Measurements from ENCODE around the gene IL18RAP. TPM values are rescaled to one million over a fixed set of nuclear protein-coding genes. Genes with fewer than 3 reads are reported as not detected.

Gene IL18RAP
- total RNA-seq, 1 donor from 2014 or later = 4.9 TPM

DNA sequence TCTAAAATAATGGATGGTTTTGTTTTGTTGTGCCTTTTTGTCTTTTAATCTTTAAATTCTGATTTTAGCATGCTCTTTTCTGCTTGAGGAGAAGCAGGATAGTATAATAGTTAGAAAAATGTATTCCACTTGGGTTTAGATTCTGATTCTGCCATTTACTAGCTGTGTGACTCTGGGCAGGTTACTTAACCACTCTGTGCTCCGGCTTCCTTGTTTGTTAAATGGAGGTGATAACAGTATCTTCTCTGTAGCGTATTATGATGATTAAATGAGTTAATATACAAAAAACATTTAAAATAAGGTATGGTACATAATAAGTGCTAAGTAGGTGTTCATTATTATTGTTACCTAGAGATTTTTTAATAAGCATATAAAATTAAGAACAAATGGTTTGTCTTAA, 26.9 kb upstream of the IL18RAP start:
- DNase-seq (no peak), ATAC-seq (no peak)
- Histone ChIP-seq H3K4me3 (no peak overlapping the region), H3K27me3 (no peaks in the 10 kb centered on the region), H3K36me3 (no peaks in the 10 kb centered on the region), H3K4me1 (no peaks in the 10 kb centered on the region), H3K9me3 (no peaks in the 10 kb centered on the region), H3K27ac (no peak overlapping the region)
- TF ChIP-seq, protein P1, sequence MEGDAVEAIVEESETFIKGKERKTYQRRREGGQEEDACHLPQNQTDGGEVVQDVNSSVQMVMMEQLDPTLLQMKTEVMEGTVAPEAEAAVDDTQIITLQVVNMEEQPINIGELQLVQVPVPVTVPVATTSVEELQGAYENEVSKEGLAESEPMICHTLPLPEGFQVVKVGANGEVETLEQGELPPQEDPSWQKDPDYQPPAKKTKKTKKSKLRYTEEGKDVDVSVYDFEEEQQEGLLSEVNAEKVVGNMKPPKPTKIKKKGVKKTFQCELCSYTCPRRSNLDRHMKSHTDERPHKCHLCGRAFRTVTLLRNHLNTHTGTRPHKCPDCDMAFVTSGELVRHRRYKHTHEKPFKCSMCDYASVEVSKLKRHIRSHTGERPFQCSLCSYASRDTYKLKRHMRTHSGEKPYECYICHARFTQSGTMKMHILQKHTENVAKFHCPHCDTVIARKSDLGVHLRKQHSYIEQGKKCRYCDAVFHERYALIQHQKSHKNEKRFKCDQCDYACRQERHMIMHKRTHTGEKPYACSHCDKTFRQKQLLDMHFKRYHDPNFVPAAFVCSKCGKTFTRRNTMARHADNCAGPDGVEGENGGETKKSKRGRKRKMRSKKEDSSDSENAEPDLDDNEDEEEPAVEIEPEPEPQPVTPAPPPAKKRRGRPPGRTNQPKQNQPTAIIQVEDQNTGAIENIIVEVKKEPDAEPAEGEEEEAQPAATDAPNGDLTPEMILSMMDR (IDR thresholded peaks at IDR 0.05) = no peak
- intact Hi-C loops (cut with DNase I) = no loop called here

DNA sequence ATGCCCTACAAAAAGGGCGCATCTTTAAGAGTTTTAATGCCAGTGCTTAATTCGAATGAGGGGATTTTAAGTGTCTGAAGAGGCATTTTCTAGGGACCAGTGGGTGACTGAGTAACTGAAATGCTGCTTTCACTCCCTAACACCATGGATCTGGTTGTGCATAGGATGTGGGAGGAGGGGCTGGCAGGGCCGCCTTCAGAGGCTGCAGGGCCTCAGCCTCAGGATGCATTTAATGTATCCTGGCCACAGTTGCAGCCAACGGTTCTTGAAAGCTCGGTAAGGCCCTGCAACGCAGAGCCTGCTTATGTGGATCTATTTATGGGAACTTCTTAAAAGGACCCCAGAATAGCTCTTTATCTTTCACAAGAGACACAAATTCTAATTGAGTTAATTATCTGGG, 25.8 kb upstream of the IL18RAP start:
- ATAC-seq (no peak), DNase-seq (no peak)
- no peak overlapping the region for H3K4me3 ChIP-seq
- H3K4me1 ChIP-seq = no peaks in the 10 kb centered on the region
- H3K27ac ChIP-seq = no peak overlapping the region
- no peaks in the 10 kb centered on the region for H3K27me3 ChIP-seq
- H3K9me3 ChIP-seq = no peaks in the 10 kb centered on the region
- intact Hi-C loops (cut with DNase I) = no loop called here
- TF ChIP-seq, protein P1 (IDR thresholded peaks at IDR 0.05) = no peak
- H3K36me3 ChIP-seq = no peaks in the 10 kb centered on the region

DNA sequence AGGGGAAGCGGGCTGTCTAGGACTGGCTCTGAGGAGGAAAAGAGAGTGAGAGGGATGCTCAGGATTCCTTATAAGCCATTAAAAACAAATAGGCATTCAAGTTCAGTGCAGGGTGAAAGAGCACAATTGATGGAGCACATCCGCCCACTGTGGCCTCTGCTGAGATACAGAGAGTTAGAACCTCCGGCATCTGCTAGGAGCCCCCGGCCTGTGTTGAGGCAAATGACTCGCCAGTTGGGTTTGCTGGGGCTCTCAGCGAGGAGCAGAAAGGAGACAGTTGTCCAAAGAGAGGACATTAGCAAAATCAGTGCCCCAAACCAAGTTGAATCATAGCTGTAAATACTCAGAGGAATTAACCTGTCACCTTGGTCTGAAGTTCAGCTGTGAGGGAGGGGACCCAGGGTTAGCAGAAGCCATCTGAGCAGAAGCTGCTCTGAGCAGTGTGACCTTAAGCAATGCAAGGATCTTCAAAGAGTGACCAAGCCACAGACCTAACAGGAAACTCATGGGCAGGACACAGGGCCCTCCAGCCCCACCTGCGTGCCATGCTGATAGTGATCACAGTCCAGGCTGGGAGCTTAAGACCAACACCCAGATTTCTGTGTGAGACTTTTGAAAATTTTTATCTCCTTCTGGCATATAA, 23.3 kb upstream of the IL18RAP start:
- TF ChIP-seq, protein P1 (IDR thresholded peaks at IDR 0.05) = no peak
- intact Hi-C loops (cut with DNase I) = no loop called here
- peak; percentile 19 for ATAC-seq

DNA sequence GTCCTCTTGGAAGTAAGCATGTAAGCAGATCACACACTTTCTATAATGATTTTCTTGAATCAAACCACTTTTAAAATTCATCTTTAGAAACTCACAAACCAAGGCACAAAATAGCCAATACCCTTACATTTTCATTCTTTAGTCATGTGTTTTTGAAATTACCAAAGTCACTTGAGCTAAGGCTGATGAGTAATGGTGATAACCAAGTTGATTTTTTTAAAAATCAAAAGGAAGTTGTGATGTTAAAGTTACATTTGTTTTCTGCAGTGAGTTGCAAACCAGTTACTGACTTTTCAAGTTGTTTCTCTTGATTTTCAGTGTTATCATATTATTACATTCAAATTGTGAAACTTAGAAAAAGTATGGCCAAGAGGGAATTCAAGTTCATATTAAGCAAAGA, 21.5 kb upstream of the IL18RAP start:
- Histone ChIP-seq H3K9me3 (no peaks in the 10 kb centered on the region), H3K4me1 (no peaks in the 10 kb centered on the region), H3K4me3 (no peak overlapping the region), H3K36me3 (no peaks in the 10 kb centered on the region), H3K27ac (no peak overlapping the region), H3K27me3 (no peaks in the 10 kb centered on the region)
- no peak for ATAC-seq
- no peak for DNase-seq
- TF ChIP-seq, protein P1 (IDR thresholded peaks at IDR 0.05) = no peak
- intact Hi-C loops (cut with DNase I) = no loop called here

More for the DNA sequence above, 23.3 kb upstream of the IL18RAP start:
- Histone ChIP-seq H3K4me1 (no peaks in the 10 kb centered on the region), H3K36me3 (no peaks in the 10 kb centered on the region), H3K4me3 (no peak overlapping the region), H3K9me3 (no peaks in the 10 kb centered on the region), H3K27ac (no peak overlapping the region), H3K27me3 (no peaks in the 10 kb centered on the region)
- DNase-seq = no peak

DNA sequence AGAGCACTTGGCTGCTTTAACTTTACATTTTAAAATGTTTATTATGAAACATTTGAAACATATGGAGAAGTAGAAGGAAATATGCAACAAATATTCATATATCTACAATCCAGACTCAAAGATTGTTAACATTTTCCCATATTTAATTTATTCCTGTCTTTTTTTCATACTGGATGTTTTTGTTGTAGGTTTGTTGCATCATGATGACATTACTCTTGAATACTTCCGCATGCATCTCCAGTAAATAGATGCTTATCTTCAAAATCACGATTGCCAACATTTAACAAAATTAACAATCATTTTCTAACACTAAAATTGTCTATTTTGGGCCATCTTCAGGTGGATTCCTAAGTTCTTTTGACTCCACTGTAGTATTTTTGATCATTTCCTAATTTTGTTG, 21.1 kb upstream of the IL18RAP start:
- intact Hi-C loops (cut with DNase I) = no loop called here
- Histone ChIP-seq H3K27me3 (no peaks in the 10 kb centered on the region), H3K27ac (no peak overlapping the region), H3K4me1 (no peaks in the 10 kb centered on the region), H3K4me3 (no peak overlapping the region), H3K9me3 (no peaks in the 10 kb centered on the region), H3K36me3 (no peaks in the 10 kb centered on the region)
- TF ChIP-seq, protein P1 (IDR thresholded peaks at IDR 0.05) = no peak
- no peak for ATAC-seq
- DNase-seq = no peak

DNA sequence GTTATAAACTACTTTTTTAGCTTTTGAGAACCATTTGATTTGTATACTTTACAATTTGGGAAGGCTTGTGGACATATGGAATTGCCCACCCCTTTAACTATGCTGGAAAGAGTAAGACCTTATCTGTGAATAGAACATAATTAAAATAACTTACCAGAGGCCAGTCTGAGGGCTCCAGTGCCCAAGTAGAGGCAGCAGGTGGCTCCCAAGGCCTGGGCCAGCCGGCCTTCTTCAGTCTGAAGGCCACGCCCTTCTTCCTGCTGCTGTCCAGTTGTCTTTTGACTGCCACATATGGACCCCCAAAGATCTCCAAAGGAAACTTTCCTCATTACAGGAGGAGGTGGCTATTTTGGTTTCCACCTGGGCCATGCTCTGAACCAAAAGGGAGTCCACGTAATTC, 12.0 kb upstream of the IL18RAP start:
- no peaks in the 10 kb centered on the region for H3K4me1 ChIP-seq
- TF ChIP-seq, protein P1 (IDR thresholded peaks at IDR 0.05) = no peak
- intact Hi-C loops (cut with DNase I) = no loop called here
- no peaks in the 10 kb centered on the region for H3K36me3 ChIP-seq
- DNase-seq (no peak), ATAC-seq (no peak)
- no peak overlapping the region for H3K27ac ChIP-seq
- no peak overlapping the region for H3K4me3 ChIP-seq
- H3K27me3 ChIP-seq = no peaks in the 10 kb centered on the region
- H3K9me3 ChIP-seq = no peaks in the 10 kb centered on the region
